Measurements from ENCODE around the gene GDF10.

Gene GDF10

DNA sequence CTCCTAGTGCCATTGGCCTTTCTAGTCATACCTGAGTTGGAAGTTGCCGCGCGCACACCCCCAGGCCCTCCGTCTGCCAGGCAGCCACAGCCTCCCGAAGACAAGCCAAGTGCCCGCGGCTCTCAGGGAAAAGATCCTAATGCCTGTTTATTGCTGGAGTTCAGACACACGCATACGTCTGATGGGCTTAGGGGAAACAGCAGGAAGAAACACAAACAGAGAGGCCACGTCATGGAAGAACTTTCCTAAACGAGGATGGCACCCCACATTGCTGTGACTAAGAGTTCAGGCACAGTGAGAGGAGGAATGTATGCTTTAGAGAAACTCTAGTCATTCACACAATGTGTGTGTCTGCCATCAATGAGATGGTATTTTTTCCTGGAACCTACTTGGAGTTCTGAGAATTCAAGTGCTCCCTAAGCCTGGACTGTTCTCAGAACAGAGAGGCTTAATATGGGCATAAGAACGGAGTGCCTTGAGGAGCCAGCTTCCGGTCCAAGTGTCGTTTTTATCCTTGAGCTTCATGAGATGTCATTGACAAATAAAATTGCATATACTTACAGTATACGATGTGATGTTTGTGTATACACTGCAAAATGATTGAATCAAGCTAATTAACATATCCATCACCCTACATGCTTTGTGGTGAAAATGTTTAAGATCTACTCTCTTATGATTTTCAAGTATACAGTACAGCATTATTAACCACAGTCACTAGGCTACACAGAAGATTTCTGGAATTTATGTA is 36.6 kb downstream of the GDF10 start:
- no peak for DNase-seq

DNA sequence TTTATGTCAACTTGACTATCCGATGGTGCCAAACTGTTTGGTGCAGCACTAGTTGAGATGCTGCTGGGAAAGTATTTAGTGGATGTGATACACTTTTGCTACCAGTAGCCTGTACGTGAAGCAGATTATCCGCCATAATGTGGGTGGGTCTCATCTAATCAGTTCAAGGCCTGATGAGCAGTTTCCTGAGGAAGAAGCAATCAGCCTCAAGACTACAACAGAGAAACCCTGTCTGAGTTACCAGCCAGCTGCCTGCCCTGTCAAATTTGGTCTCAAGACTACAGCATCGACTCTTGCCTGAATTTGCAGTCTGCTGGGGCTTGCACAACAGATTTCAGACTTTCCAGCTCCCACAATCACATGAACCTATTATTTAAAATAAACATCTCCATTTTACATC is 37.3 kb downstream of the GDF10 start:
- DNase-seq = no peak

DNA sequence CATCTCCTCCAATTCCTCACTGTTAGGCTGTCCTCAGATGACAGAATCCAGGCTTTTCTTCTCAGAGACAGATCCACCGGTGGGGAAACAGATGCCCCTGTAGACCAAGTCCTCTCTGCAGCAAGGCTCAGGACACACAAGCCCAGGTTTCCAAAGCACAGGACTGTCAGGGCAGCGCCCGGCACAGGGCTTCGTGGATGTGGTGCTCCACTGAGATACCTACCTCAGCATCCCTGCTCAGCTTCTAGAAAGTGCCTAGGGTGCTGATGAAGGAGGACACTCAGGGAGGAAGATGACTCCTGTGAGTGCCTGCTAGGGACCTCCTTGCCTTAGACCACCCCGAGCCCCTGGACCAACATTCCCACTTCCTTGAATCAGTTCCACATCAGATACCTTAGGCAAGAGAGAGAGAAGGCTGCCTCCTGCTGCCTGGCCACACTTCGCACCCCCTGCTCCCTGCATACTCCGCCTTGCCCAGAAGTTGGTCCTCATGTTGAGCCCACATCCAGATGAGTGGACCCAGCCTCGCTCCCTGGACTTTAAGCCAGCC is 39.3 kb downstream of the GDF10 start:
- no peak for DNase-seq

GRCh38 chr10:47339759-47340607 is 40.0 kb downstream of the GDF10 start:
- DNase-seq = no peak

GRCh38 chr10:47340608-47341170 is 40.7 kb downstream of the GDF10 start:
- no peak for DNase-seq

DNA sequence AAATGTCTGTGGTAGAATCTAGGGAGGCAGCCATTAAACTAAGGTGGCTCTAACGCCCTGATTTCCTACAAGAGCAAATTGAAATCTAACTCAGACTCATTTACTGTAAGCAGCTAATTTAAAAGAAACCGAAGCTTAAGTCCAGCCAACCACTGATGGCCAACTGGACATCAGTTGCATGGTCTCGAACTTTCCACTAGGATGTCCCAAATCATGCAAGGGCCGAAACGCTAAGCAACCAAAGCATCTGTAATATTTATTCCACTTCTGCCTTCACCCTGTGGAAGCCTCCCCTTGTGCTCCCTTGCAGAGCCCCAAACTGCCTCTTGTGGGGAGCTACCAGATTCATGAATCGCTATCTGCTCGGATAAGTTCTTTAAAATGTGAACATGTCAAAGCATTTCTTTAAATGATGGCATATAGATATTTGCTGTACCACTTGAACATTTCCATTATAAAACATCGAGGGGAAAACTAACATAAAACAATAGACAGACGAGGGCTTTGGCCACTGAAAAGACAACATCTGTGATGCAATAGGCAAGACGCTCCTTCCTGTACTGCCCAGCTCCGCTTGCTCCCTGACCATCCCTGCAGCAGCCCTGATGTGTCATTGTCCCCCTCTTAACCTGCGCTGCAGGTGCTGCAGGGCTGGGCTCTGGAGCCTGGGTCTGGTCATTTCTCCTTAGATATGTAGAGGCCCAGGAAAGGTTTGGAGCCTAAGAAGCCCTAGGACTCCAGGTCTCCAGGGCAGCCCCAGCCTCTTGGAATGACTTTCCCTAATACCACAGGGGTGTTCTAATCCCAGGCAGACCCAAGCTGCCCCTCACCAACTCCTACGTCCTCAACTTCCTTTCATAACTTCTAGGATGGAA is 45.2 kb downstream of the GDF10 start:
- no peak for DNase-seq

DNA sequence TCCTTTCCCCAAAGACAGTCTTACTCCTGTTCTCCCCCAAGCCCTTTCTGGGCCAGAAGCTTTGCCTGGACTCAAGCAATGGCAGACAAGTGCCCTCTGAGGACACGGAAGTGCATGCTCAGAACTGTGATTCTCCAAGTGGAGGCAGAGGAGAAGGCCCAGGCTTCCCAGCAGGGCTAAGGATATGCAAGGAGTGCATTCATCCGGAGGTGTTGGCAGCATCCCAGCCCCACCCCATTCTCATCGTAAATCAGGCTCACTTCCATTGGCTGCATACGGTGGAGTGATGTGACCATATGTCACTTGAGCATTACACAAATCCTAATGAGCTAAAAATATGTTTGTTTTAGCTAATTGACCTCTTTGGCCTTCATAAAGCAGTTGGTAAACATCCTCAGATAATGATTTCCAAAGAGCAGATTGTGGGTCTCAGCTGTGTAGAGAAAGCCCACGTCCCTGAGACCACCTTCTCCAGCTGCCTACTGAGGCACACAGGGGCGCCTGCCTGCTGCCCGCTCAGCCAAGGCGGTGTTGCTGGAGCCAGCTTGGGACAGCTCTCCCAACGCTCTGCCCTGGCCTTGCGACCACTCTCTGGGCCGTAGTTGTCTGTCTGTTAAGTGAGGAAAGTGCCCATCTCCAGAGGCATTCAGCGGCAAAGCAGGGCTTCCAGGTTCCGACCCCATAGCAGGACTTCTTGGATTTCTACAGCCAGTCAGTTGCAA is 46.7 kb downstream of the GDF10 start:
- peak; percentile 68 for DNase-seq

DNA sequence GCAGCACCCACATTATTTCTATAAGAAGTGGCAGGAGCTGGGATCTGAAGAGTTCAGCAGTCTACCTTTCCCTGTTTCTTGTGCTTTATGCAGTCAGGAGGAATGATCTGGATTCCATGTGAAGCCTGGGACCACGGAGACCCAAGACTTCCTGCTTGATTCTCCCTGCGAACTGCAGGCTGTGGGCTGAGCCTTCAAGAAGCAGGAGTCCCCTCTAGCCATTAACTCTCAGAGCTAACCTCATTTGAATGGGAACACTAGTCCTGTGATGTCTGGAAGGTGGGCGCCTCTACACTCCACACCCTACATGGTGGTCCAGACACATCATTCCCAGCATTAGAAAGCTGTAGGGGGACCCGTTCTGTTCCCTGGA is 47.3 kb downstream of the GDF10 start:
- DNase-seq = no peak

- DNase-seq = no peak
These were observed 48.2 kb downstream of the GDF10 start, which contains the start of gene RBP3 for GRCh38 chr10:47348138-47348651. RBP3 (plus strand) TSS chr10:47348363; CDS start chr10:47348485, 122 bp downstream.

DNA sequence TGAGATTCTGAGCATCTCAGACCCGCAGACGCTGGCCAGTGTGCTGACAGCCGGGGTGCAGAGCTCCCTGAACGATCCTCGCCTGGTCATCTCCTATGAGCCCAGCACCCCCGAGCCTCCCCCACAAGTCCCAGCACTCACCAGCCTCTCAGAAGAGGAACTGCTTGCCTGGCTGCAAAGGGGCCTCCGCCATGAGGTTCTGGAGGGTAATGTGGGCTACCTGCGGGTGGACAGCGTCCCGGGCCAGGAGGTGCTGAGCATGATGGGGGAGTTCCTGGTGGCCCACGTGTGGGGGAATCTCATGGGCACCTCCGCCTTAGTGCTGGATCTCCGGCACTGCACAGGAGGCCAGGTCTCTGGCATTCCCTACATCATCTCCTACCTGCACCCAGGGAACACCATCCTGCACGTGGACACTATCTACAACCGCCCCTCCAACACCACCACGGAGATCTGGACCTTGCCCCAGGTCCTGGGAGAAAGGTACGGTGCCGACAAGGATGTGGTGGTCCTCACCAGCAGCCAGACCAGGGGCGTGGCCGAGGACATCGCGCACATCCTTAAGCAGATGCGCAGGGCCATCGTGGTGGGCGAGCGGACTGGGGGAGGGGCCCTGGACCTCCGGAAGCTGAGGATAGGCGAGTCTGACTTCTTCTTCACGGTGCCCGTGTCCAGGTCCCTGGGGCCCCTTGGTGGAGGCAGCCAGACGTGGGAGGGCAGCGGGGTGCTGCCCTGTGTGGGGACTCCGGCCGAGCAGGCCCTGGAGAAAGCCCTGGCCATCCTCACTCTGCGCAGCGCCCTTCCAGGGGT is 48.9 kb downstream of the GDF10 start:
- no peak for DNase-seq

- DNase-seq = no peak
These were observed 49.5 kb downstream of the GDF10 start for GRCh38 chr10:47349516-47349915.

DNA sequence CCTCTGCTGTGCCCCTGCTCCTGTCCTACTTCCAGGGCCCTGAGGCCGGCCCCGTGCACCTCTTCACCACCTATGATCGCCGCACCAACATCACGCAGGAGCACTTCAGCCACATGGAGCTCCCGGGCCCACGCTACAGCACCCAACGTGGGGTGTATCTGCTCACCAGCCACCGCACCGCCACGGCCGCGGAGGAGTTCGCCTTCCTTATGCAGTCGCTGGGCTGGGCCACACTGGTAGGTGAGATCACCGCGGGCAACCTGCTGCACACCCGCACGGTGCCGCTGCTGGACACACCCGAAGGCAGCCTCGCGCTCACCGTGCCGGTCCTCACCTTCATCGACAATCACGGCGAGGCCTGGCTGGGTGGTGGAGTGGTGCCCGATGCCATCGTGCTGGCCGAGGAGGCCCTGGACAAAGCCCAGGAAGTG is 50.0 kb downstream of the GDF10 start:
- no peak for DNase-seq

- no peak for DNase-seq
These were observed 51.0 kb downstream of the GDF10 start for GRCh38 chr10:47350671-47351640.

DNA sequence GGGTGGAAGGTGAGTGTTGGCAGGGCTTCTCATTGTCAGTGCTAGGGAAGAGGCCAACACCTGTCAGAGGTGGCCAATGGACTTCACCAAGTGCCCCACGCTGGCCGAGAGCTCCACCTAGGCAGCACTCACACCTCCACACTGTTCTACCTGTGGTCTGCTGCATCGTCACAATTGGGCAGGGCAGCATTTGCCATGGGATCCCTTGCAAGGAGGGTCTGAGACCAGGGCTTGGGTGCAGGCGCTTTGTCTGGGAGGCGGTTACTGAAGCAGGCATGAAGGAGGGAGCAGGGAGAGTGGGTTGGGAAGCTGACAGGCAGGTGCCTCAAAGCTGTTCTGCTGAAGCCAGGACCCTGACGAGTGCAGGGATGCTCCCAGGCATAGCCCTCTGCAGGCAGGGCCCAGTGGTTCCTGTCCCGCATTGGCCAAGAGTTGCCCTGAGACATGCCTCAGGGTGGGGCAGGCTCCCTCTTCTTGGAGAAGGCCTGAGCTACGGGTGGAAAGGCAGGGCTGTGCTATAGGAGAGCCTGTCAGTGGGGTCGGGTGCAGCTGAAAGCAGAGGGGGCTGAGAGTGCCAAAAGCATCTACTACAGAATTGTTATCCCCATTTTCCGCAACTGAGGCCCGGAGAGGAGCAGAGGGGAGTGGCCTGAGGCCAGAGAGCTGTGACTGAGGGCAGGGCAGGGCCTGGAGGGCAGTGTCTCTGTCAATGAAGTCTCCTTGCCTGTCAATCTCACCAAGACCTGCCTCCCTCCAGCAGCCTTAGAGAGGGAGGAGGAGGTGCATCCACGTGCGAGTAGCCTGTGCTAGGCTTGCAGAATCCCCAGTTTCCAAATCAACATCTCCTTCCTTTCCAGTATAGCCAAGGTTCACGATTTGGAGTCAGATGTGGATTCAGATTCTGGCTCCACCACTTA is 52.2 kb downstream of the GDF10 start:
- no peak for DNase-seq

DNA sequence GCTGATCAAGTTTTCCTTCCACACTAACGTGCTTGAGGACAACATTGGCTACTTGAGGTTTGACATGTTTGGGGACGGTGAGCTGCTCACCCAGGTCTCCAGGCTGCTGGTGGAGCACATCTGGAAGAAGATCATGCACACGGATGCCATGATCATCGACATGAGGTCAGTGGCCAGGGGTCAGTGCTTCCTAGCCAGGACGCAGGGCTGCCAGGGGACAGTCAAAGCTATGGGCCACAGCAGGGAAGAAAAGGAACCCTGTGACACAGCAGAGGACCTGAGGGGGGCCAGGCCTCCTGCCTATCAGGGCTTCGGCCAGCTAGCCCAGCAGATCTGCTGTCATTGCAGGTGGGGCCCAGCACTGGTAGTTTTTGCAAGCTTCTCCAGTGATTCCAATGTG is 53.4 kb downstream of the GDF10 start:
- DNase-seq = no peak

DNA sequence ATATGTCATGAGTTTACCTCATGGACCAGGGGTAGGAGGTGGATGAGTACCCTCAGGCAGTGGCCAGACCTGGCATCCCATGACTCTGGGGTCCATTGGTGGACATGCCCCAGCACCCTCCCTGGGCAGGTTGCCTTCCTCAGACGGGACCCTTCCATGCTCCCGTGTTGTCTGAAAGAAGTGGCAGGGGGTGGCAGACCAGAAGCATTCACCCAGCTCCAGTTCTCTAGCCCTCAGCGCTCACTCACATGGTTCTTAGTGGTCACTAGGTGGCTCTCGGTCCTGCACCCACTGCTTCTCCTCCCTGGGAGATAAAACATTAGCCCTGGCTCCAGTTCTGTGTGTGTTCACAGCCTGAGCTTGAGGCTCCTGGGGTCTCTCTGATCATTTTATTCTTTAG is 54.2 kb downstream of the GDF10 start:
- no peak for DNase-seq

GRCh38 chr10:47354900-47355299 is 54.9 kb downstream of the GDF10 start:
- DNase-seq = no peak

GRCh38 chr10:47356708-47357107 is 56.7 kb downstream of the GDF10 start:
- DNase-seq = no peak

Data from DMS 273 treated with DMSO at 0.1 percent for 48 hours (cell line).